ENCODE data around the gene PRR20G.
"Not testable (repeated sequence)": the region's sequence is repeated elsewhere in the genome, so short reads cannot be mapped to it uniquely, and the experiment has no call there.

The PRR20G gene

GRCh38 chr3:127304121-127304744 lies 16.4 kb upstream of the PRR20G start:
- DNase-seq (ENCODE audit: low read depth in 2 of 3, low spot score in 1 of 3) = no peak

GRCh38 chr3:127299276-127299675 lies 11.4 kb upstream of the PRR20G start:
- no peak for DNase-seq (ENCODE audit: low read depth in 2 of 3, low spot score in 1 of 3)

- no peak for DNase-seq (ENCODE audit: low read depth in 2 of 3, low spot score in 1 of 3)
These were observed 9.1 kb upstream of the PRR20G start for GRCh38 chr3:127296959-127297358.

GRCh38 chr3:127296166-127296565 lies 8.3 kb upstream of the PRR20G start:
- DNase-seq (ENCODE audit: low read depth in 2 of 3, low spot score in 1 of 3) = no peak

GRCh38 chr3:127293650-127294049 lies 5.8 kb upstream of the PRR20G start:
- DNase-seq (ENCODE audit: low read depth in 2 of 3, low spot score in 1 of 3) = not testable (repeated sequence)

GRCh38 chr3:127291611-127292010 lies 3.8 kb upstream of the PRR20G start:
- no peak for DNase-seq (ENCODE audit: low read depth in 2 of 3, low spot score in 1 of 3)

GRCh38 chr3:127291114-127291513 lies 3.3 kb upstream of the PRR20G start:
- no peak for DNase-seq (ENCODE audit: low read depth in 2 of 3, low spot score in 1 of 3)

GRCh38 chr3:127289706-127290575 lies 2.1 kb upstream of the PRR20G start:
- DNase-seq (ENCODE audit: low read depth in 2 of 3, low spot score in 1 of 3) = no peak

- no peak for DNase-seq (ENCODE audit: low read depth in 2 of 3, low spot score in 1 of 3)
These were observed 1.3 kb upstream of the PRR20G start for GRCh38 chr3:127288921-127289705.

- no peak for DNase-seq (ENCODE audit: low read depth in 2 of 3, low spot score in 1 of 3)
These were observed 497 bp upstream of the PRR20G start for GRCh38 chr3:127288343-127288742.

GRCh38 chr3:127286571-127287140 lies 1.2 kb downstream of the PRR20G start:
- no peak for DNase-seq (ENCODE audit: low read depth in 2 of 3, low spot score in 1 of 3)

- DNase-seq (ENCODE audit: low read depth in 2 of 3, low spot score in 1 of 3) = no peak
These were observed 3.6 kb downstream of the PRR20G start for GRCh38 chr3:127284258-127284657.

GRCh38 chr3:127277561-127277960 lies 10.3 kb downstream of the PRR20G start:
- no peak for DNase-seq (ENCODE audit: low read depth in 2 of 3, low spot score in 1 of 3)

- no peak for DNase-seq (ENCODE audit: low read depth in 2 of 3, low spot score in 1 of 3)
These were observed 10.9 kb downstream of the PRR20G start for GRCh38 chr3:127276995-127277394.

GRCh38 chr3:127276396-127276795 lies 11.4 kb downstream of the PRR20G start:
- no peak for DNase-seq (ENCODE audit: low read depth in 2 of 3, low spot score in 1 of 3)

GRCh38 chr3:127275287-127275781 lies 12.5 kb downstream of the PRR20G start:
- DNase-seq (ENCODE audit: low read depth in 2 of 3, low spot score in 1 of 3) = no peak

GRCh38 chr3:127274200-127274760 lies 13.6 kb downstream of the PRR20G start:
- no peak for DNase-seq (ENCODE audit: low read depth in 2 of 3, low spot score in 1 of 3)

- DNase-seq (ENCODE audit: low read depth in 2 of 3, low spot score in 1 of 3) = no peak
These were observed 14.6 kb downstream of the PRR20G start for GRCh38 chr3:127273206-127273605.

- DNase-seq (ENCODE audit: low read depth in 2 of 3, low spot score in 1 of 3) = no peak
These were observed 21.7 kb downstream of the PRR20G start for GRCh38 chr3:127266186-127266585.

- no peak for DNase-seq (ENCODE audit: low read depth in 2 of 3, low spot score in 1 of 3)
These were observed 22.3 kb downstream of the PRR20G start for GRCh38 chr3:127265581-127265981.
